ENCODE results near the gene NFATC4.

NFATC4 gene

GRCh38 chr14:24330973-24331674, 36.9 kb upstream of the NFATC4 start:
- Histone ChIP-seq H3K9me3 (ENCODE audit: severe bottlenecking) (no peaks in the 10 kb centered on the region), H3K36me3 (no peaks in the 10 kb centered on the region), H3K4me3 (ENCODE audit: low read depth, low read length) (no peak overlapping the region), H3K27ac (no peak overlapping the region), H3K27me3 (ENCODE audit: insufficient read depth, low read depth, severe bottlenecking) (peaks cover 2% of the 10 kb centered on the region)
- DNase-seq: no peak
- TF ChIP-seq CTCF (IDR thresholded peaks at IDR 0.05; ENCODE audit: low read depth, low read length): no peak

DNA sequence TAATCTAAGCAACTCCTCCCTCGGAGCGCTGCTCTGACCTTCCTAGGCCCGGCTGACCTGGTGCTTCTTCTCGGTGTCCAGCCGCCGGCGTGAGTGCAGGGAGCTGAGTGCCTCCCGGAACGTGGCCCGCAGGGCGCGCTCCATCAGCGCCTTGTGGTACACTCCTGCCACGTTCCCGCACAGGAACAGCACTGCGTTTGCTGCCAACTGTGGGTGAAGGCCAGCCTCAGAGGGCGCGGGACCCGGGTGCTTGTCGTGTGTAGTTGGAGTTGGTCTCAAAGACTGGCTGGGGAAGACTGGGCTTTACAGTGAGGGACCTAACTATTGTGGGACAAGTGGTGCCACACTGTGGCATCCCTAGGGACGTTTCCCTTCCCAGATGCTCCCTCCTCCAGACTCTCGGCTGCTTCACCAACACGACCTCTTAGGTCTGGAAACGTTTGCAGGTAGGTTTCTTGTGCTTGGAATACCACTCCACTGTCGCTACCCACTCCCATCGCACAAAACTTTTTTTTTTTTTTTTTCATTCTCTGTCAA, 36.2 kb upstream of the NFATC4 start:
- Histone ChIP-seq H3K36me3 (no peaks in the 10 kb centered on the region), H3K27ac (no peak overlapping the region), H3K9me3 (ENCODE audit: severe bottlenecking) (no peaks in the 10 kb centered on the region), H3K27me3 (ENCODE audit: insufficient read depth, low read depth, severe bottlenecking) (peaks cover 2% of the 10 kb centered on the region), H3K4me3 (ENCODE audit: low read depth, low read length) (no peak overlapping the region)
- DNase-seq: no peak
- no peak for TF ChIP-seq CTCF (IDR thresholded peaks at IDR 0.05; ENCODE audit: low read depth, low read length)

DNA sequence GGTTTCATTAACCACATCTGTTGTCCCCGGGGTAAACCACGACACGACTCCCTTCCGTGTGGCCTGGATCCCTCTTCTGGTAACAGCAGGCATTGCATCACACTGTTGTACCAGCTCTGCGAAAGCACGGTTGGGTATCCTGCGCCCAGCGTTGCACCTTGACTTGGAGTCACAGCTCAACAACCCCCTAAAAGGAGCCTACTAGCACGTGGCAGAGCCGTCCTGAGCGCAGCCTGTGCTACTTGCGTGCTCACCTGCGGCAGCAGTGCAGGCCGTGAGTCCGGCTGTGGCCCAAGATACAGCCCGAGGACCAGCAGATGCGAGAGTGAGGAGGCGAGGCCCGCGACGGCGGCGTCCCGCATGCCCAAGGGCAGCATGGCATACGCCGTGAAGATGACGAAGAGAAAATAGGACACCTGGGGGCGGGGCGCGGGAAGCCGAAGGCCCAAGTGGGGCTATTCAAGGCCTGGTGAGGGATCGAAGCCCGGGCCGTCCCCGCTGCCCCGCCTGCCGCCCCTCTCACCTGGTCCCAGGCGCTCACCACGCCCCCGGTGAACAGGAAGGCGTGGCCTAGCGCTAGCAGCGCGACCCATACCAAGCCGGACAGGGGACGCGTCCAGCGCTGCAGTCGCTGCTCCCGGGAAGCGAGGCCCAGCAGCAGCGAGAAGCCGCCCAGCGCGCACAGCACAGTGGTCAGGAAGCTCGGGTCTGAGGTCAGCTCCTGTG, 35.6 kb upstream of the NFATC4 start:
- Histone ChIP-seq H3K4me3 (ENCODE audit: low read depth, low read length) (no peak overlapping the region), H3K27me3 (ENCODE audit: insufficient read depth, low read depth, severe bottlenecking) (peaks cover 2% of the 10 kb centered on the region), H3K27ac (no peak overlapping the region)

GRCh38 chr14:24334431-24335291, 33.3 kb upstream of the NFATC4 start, which contains the start of gene ADCY4:
TSS of gene ADCY4 (minus strand) at chr14:24335071. CDS start at chr14:24334652, 419 bp downstream.
- no peak within 1 kb of the TSS for H3K27ac ChIP-seq
- no peaks in the 10 kb centered on the region for H3K36me3 ChIP-seq
- no peak for TF ChIP-seq CTCF (IDR thresholded peaks at IDR 0.05; ENCODE audit: low read depth, low read length)
- H3K4me3 ChIP-seq (ENCODE audit: low read depth, low read length): no peak within 1 kb of the TSS
- H3K27me3 ChIP-seq (ENCODE audit: insufficient read depth, low read depth, severe bottlenecking): peaks cover 2% of the 10 kb centered on the region
- H3K9me3 ChIP-seq (ENCODE audit: severe bottlenecking): no peaks in the 10 kb centered on the region
- DNase-seq: no peak

More for the DNA sequence above, 35.6 kb upstream of the NFATC4 start:
- DNase-seq: peak; percentile 69
- Histone ChIP-seq H3K9me3 (ENCODE audit: severe bottlenecking) (no peaks in the 10 kb centered on the region), H3K36me3 (no peaks in the 10 kb centered on the region)
- TF ChIP-seq CTCF (IDR thresholded peaks at IDR 0.05; ENCODE audit: low read depth, low read length): peak; percentile 77

DNA sequence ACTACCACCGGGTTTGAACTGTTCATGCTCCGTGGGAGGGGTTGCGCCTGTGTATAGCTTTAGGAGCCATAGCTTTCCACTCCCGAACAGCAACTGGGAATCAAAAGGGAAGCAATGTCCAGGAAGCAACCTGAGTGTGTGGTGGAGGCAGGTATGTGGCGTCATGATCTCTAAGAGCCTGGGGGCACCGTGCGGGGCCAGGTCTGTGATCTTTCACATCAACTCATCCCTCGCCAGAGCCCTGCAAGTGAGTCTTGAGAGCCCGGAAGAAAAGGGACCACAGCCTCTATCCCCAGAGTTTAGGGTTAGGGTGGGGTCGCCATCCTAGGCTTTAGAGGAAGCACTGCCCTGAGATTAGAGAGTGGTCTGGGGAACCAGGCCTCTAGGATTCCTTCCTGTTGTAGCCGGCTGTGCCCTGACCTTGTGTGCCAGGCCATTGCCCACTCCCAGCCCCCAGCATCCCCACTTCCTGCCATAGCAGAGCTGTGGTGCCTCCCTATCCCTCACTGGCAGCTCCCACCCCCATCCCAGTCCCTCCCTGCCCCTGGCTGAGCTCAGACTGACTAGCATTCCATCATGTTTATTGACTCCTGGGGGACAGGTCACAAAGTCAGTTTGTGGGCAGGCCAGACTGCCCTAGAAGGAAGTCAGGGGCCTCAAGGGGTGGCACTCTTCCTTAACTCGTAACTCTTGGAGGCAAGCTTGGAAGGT, 32.4 kb upstream of the NFATC4 start:
- H3K27me3 ChIP-seq (ENCODE audit: insufficient read depth, low read depth, severe bottlenecking): peaks cover 2% of the 10 kb centered on the region
- DNase-seq: no peak

More for the DNA sequence above, 32.4 kb upstream of the NFATC4 start:
- Histone ChIP-seq H3K36me3 (no peaks in the 10 kb centered on the region), H3K27ac (no peak overlapping the region), H3K9me3 (ENCODE audit: severe bottlenecking) (no peaks in the 10 kb centered on the region), H3K4me3 (ENCODE audit: low read depth, low read length) (no peak overlapping the region)
- no peak for TF ChIP-seq CTCF (IDR thresholded peaks at IDR 0.05; ENCODE audit: low read depth, low read length)
